Hepatocyte (in vitro differentiated cells): ENCODE data around the gene ESRRG. TPM values are rescaled to one million over a fixed set of nuclear protein-coding genes. Genes with fewer than 3 reads are reported as not detected.

Source experiments
- DNase-seq: peaks from one replicate; pipeline ENCODE4 v3.0.0-alpha.2; 2016; ENCODE audit warnings: low spot score
- H2AFZ ChIP-seq: fragments of 200-600 bp; sonication (generic); 2 replicates; pipeline ENCODE4 v1.6.0; 2016; ENCODE audit warnings: antibody characterized with exemption, mild to moderate bottlenecking
- H3K27ac ChIP-seq: fragments of 200-600 bp; sonication (generic); 2 replicates; pipeline ENCODE4 v1.5.1; 2016; ENCODE audit warnings: mild to moderate bottlenecking
- H3K27me3 ChIP-seq: fragments of 200-600 bp; sonication (generic); 2 replicates; pipeline ENCODE4 v1.6.1; 2016
- H3K36me3 ChIP-seq: fragments of 200-600 bp; sonication (generic); replicated peaks from 2 replicates; pipeline ENCODE4 v1.5.1; 2016; ENCODE audit warnings: low read depth; ENCODE audit not compliant: insufficient read depth
- H3K4me1 ChIP-seq: fragments of 200-600 bp; sonication (generic); 2 replicates; pipeline ENCODE4 v1.5.1; 2016; ENCODE audit warnings: mild to moderate bottlenecking, moderate library complexity; ENCODE audit not compliant: insufficient read depth
- H3K4me2 ChIP-seq: fragments of 200-600 bp; sonication (generic); 2 replicates; pipeline ENCODE4 v1.6.0; 2016
- H3K4me3 ChIP-seq: fragments of 200-600 bp; sonication (generic); 2 replicates; pipeline ENCODE4 v1.5.1; 2016; ENCODE audit warnings: mild to moderate bottlenecking
- H3K79me2 ChIP-seq: fragments of 200-600 bp; sonication (generic); 2 replicates; pipeline ENCODE4 v1.6.0; 2017; ENCODE audit warnings: mild to moderate bottlenecking
- H3K9me2 ChIP-seq: fragments of 200-600 bp; sonication (generic); replicated peaks from 2 replicates; pipeline ENCODE4 v1.6.0; 2017; ENCODE audit warnings: mild to moderate bottlenecking; ENCODE audit not compliant: insufficient read depth
- H3K9me3 ChIP-seq: fragments of 200-600 bp; sonication (generic); 2 replicates; pipeline ENCODE4 v1.5.1; 2016; ENCODE audit warnings: low read depth, mild to moderate bottlenecking
- H4K20me1 ChIP-seq: fragments of 200-600 bp; sonication (generic); 2 replicates; pipeline ENCODE4 v1.6.0; 2016; ENCODE audit warnings: mild to moderate bottlenecking; ENCODE audit not compliant: insufficient read depth, poor library complexity, severe bottlenecking
- CTCF ChIP-seq: fragments of 200-600 bp; sonication (generic); IDR thresholded peaks from 2 replicates; pipeline ENCODE4 v1.5.1; 2016; ENCODE audit warnings: antibody characterized with exemption, mild to moderate bottlenecking; ENCODE audit not compliant: poor library complexity
- EZH2 ChIP-seq: fragments of 200-600 bp; sonication (generic); IDR thresholded peaks from 2 replicates; pipeline ENCODE4 v1.6.1; 2016; ENCODE audit warnings: antibody characterized with exemption, mild to moderate bottlenecking, borderline replicate concordance
- EZH2phosphoT487 ChIP-seq: fragments of 200-600 bp; sonication (generic); IDR thresholded peaks from one replicate; pipeline ENCODE4 v1.6.1; 2018; ENCODE audit warnings: antibody characterized with exemption, mild to moderate bottlenecking, low read depth, moderate library complexity; ENCODE audit not compliant: unreplicated experiment, severe bottlenecking
- WGBS: methylation state at CpG from one replicate; pipeline ENCODE4 v1.1.6; 2016; ENCODE audit warnings: low lambda C conversion rate; ENCODE audit errors: missing lambda C conversion rate; 5-methylcytosine and 5-hydroxymethylcytosine counted together
- polyA plus RNA-seq: library from polyadenylated mRNA; unstranded; fragments of >200 nt; fragmentation: Nextera tagmentation; extraction: Ambion mirVana; gene quantifications from 2 replicates; pipeline ENCODE4 v1.2.1, GENCODE V29; 2016
- total RNA-seq: library from RNA; depleted of rRNA; stranded (reverse); fragments of >200 nt; gene quantifications from 2 replicates; pipeline ENCODE4 v1.2.3, GENCODE V29; 2014

ESRRG gene
- total and polyA plus RNA-seq, 2 experiments from 2014 or later = 2.8 to 10.3 TPM

GRCh38 chr1:216617081-216617875 is 106.0 kb downstream of the ESRRG start:
- Histone ChIP-seq H3K4me2 (no peak overlapping the region), H3K79me2 (no peaks in the 10 kb centered on the region), H3K4me3 (no peak overlapping the region), H3K9me3 (no peaks in the 10 kb centered on the region), H4K20me1 (no peaks in the 10 kb centered on the region), H3K4me1 (no peaks in the 10 kb centered on the region), H3K27me3 (no peaks in the 10 kb centered on the region), H2AFZ (no peak overlapping the region), H3K27ac (no peak overlapping the region), H3K9me2 (no peaks in the 10 kb centered on the region), H3K36me3 (no peaks in the 10 kb centered on the region)
- no peak for TF ChIP-seq EZH2
- TF ChIP-seq CTCF = no peak
- DNase-seq = no peak
- 42% methylated on average over 5 of the region's 5 CpGs for WGBS

GRCh38 chr1:216616425-216616824 is 106.8 kb downstream of the ESRRG start:
- H3K79me2 ChIP-seq = no peaks in the 10 kb centered on the region
- TF ChIP-seq EZH2 (no peak), EZH2phosphoT487 (no peak), CTCF (no peak)
- no peaks in the 10 kb centered on the region for H3K36me3 ChIP-seq
- H3K4me1 ChIP-seq = no peaks in the 10 kb centered on the region
- no peaks in the 10 kb centered on the region for H4K20me1 ChIP-seq
- H3K4me2 ChIP-seq = no peak overlapping the region
- no peak overlapping the region for H3K27ac ChIP-seq
- no peak overlapping the region for H2AFZ ChIP-seq
- no peaks in the 10 kb centered on the region for H3K9me2 ChIP-seq
- no peak for DNase-seq
- WGBS = 62% methylated on average over 4 of the region's 4 CpGs
- H3K9me3 ChIP-seq = no peaks in the 10 kb centered on the region
- H3K4me3 ChIP-seq = no peak overlapping the region
- no peaks in the 10 kb centered on the region for H3K27me3 ChIP-seq

- H4K20me1 ChIP-seq = no peaks in the 10 kb centered on the region
- H3K9me3 ChIP-seq = no peaks in the 10 kb centered on the region
- H2AFZ ChIP-seq = no peak overlapping the region
- H3K4me2 ChIP-seq = no peak overlapping the region
- H3K36me3 ChIP-seq = no peaks in the 10 kb centered on the region
- no peaks in the 10 kb centered on the region for H3K27me3 ChIP-seq
- H3K9me2 ChIP-seq = no peaks in the 10 kb centered on the region
- no peak overlapping the region for H3K4me3 ChIP-seq
- no peaks in the 10 kb centered on the region for H3K4me1 ChIP-seq
- H3K27ac ChIP-seq = no peak overlapping the region
- DNase-seq = no peak
- no peak for TF ChIP-seq EZH2
- TF ChIP-seq CTCF = no peak
- TF ChIP-seq EZH2phosphoT487 = no peak
- 84% methylated on average over 12 of the region's 12 CpGs for WGBS
- H3K79me2 ChIP-seq = no peaks in the 10 kb centered on the region
These were observed 109.0 kb downstream of the ESRRG start for GRCh38 chr1:216614011-216614934.
